HG02588 (cell line): ENCODE data around the gene CCDC88A.
"Not testable (repeated sequence)": the region's sequence is repeated elsewhere in the genome, so short reads cannot be mapped to it uniquely, and the experiment has no call there.

Experiments
- ATAC-seq: cut with Tn5 transposase; IDR thresholded peaks from one replicate; pipeline ENCODE4 v1.9.1; 2021; ENCODE audit warnings: mild to moderate bottlenecking, moderate library complexity; ENCODE audit not compliant: unreplicated experiment

CCDC88A gene

GRCh38 chr2:55419679-55420438, at the start of gene CCDC88A:
CCDC88A (minus strand) TSS chr2:55419856; CDS start chr2:55419079, 777 bp downstream.
- peak; percentile 81 for ATAC-seq

- ATAC-seq: no peak
These were observed 42.0 kb upstream of the CCDC88A start for GRCh38 chr2:55461679-55462078.

- no peak for ATAC-seq
These were observed 40.9 kb upstream of the CCDC88A start for GRCh38 chr2:55460562-55460961.

GRCh38 chr2:55459714-55460274, 40.1 kb upstream of the CCDC88A start:
- no peak for ATAC-seq

GRCh38 chr2:55459279-55459678, 39.6 kb upstream of the CCDC88A start:
- no peak for ATAC-seq

- ATAC-seq: no peak
These were observed 34.5 kb upstream of the CCDC88A start for GRCh38 chr2:55454121-55454520.

- ATAC-seq: no peak
These were observed 33.2 kb upstream of the CCDC88A start for GRCh38 chr2:55452879-55453278.

GRCh38 chr2:55451699-55452098, 32.0 kb upstream of the CCDC88A start:
- no peak for ATAC-seq

- not testable (repeated sequence) for ATAC-seq
These were observed 30.4 kb upstream of the CCDC88A start for GRCh38 chr2:55450014-55450413.

- not testable (repeated sequence) for ATAC-seq
These were observed 22.5 kb upstream of the CCDC88A start for GRCh38 chr2:55442045-55442760.

GRCh38 chr2:55441280-55441892, 21.7 kb upstream of the CCDC88A start:
- ATAC-seq: no peak

GRCh38 chr2:55439101-55439397, 19.4 kb upstream of the CCDC88A start:
- no peak for ATAC-seq

- ATAC-seq: no peak
These were observed 18.9 kb upstream of the CCDC88A start for GRCh38 chr2:55438391-55439100.

- no peak for ATAC-seq
These were observed 18.1 kb upstream of the CCDC88A start for GRCh38 chr2:55437515-55438390.

GRCh38 chr2:55431982-55432627, 12.4 kb upstream of the CCDC88A start:
- no peak for ATAC-seq

- ATAC-seq: no peak
These were observed 10.7 kb upstream of the CCDC88A start for GRCh38 chr2:55430211-55430975.

- no peak for ATAC-seq
These were observed 8.6 kb upstream of the CCDC88A start for GRCh38 chr2:55428258-55428657.

GRCh38 chr2:55425431-55425831, 5.8 kb upstream of the CCDC88A start:
- ATAC-seq: no peak
